Measurements from ENCODE around the gene TMPRSS4.

DNA sequence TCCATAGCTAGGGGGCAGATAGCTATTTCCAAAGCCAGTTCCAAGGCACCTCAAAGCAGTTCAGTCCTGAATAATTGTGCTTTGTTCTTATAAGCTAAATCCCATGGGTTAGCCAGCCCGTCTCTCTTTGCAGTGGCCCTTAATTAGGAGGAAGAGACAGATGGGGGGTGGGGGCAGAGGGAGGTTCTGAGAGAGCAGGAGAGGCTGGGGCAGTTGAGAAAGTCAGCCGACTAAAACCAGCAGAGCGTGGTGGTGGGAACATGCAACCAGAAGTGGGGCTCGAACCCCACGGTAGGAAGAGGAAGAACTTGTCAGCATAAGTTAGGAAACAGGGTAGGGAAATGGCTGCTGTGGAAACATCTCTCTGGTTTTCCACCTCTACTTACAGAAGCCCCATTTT is 86.6 kb downstream of the TMPRSS4 start:
- no peak for TF ChIP-seq CTCF (conservative IDR thresholded peaks at IDR 0.05; ENCODE audit: low read depth, low read length)
- no peak for TF ChIP-seq EZH2 (IDR thresholded peaks at IDR 0.05; ENCODE audit: low read length, unreplicated experiment)

Measured in PC-3 (cell line).